Activated CD8-positive, alpha-beta memory T cell treated with anti-CD3 and anti-CD28 coated beads for 48 hours (primary cell): ENCODE measurements around the gene ZGLP1.
"Not testable (repeated sequence)": the region's sequence is repeated elsewhere in the genome, so short reads cannot be mapped to it uniquely, and the experiment has no call there.

Experiments used
- DNase-seq, 3 experiments: peaks; one replicate each; pipeline ENCODE4 v3.0.0-alpha.2; 2020; ENCODE audit warnings: low read depth in 2 of 3, low spot score in 2 of 3

ZGLP1 gene

DNA sequence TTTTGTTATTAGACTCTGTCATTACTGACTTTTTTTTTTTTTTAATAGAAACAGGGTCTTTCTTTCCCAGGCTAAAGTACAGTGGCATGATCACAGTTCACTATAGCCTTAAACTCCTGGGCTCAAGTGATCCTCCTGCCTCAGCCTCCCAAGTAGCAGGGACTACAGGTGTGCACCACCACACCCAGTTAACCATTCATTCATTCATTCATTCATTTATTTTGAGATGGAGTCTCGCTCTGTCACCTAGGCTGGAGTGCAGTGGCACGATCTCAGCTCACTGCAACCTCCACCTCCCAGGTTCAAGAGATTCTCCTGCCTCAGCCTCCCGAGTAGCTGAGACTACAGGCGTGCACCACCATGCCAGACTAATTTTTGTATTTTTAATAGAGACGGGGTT is 27.6 kb downstream of the ZGLP1 start:
- not testable (repeated sequence) for DNase-seq

- no peak for DNase-seq
Measured at GRCh38 chr19:10279737-10280442, 29.7 kb downstream of the ZGLP1 start.

- no peak for DNase-seq
Measured at GRCh38 chr19:10278935-10279334, 30.7 kb downstream of the ZGLP1 start.

- no peak for DNase-seq
Measured at GRCh38 chr19:10277795-10278589, 31.6 kb downstream of the ZGLP1 start.

GRCh38 chr19:10274589-10274988 is 35.0 kb downstream of the ZGLP1 start:
- DNase-seq: no peak

DNA sequence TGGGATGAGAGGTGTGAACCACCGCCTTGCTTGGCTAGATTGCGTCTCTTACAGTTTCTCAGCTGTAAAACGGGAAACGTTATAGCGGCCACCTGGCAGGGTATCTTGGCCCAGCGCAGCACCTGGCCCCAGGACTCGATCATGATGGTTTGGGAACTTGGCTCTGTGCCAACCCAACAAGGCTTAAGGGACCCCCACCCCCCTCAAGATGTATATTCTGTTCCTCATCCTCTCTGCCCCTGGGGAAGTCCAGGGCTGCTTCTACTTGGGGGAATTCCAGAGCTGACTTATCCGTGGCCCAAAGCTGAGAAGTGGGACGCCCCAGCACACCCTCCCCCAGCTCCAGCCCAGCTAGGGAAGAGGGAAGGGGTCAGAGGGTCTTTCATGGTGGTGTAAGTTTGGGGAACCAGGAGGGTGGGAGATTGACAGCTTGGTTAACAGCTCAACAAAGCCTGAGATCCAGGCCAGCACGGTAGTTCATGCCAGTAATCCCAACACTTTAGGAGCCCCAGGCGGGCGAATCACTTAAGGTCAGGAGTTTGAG is 38.0 kb downstream of the ZGLP1 start:
- no peak for DNase-seq

DNA sequence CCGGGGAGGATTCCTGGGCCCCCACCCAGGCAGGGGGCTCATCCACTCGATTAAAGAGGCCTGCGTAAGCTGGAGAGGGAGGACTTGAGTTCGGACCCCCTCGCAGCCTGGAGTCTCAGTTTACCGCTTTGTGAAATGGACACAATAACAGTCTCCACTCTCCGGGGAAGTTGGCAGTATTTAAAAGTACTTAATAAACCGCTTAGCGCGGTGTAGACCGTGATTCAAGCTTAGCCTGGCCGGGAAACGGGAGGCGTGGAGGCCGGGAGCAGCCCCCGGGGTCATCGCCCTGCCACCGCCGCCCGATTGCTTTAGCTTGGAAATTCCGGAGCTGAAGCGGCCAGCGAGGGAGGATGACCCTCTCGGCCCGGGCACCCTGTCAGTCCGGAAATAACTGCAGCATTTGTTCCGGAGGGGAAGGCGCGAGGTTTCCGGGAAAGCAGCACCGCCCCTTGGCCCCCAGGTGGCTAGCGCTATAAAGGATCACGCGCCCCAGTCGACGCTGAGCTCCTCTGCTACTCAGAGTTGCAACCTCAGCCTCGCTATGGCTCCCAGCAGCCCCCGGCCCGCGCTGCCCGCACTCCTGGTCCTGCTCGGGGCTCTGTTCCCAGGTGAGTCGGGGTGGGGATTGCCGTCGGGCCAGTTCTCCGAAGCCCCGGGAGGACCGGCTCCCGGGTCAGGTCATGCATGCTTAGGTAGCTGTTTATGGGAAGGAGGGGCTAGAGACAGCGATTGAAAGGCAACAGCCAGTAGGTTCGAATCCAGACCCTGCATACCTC is 38.8 kb downstream of the ZGLP1 start, which contains the start of gene ICAM1:
ICAM1 (plus strand) TSS at position 505 of the 779 bp plus-strand sequence; CDS start at position 545, 40 bp downstream.
- peak; percentile 52 to 65 (median 61) for DNase-seq

DNA sequence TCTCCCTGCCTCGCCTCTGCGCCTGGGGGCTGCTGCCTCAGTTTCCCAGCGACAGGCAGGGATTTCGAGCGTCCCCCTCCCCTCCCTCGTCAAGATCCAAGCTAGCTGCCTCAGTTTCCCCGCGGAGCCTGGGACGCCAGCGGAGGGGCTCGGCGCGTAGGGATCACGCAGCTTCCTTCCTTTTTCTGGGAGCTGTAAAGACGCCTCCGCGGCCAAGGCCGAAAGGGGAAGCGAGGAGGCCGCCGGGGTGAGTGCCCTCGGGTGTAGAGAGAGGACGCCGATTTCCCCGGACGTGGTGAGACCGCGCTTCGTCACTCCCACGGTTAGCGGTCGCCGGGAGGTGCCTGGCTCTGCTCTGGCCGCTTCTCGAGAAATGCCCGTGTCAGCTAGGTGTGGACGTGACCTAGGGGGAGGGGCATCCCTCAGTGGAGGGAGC is 39.4 kb downstream of the ZGLP1 start:
- DNase-seq: peak in 2 of 3 experiments; percentile 72 to 74

DNA sequence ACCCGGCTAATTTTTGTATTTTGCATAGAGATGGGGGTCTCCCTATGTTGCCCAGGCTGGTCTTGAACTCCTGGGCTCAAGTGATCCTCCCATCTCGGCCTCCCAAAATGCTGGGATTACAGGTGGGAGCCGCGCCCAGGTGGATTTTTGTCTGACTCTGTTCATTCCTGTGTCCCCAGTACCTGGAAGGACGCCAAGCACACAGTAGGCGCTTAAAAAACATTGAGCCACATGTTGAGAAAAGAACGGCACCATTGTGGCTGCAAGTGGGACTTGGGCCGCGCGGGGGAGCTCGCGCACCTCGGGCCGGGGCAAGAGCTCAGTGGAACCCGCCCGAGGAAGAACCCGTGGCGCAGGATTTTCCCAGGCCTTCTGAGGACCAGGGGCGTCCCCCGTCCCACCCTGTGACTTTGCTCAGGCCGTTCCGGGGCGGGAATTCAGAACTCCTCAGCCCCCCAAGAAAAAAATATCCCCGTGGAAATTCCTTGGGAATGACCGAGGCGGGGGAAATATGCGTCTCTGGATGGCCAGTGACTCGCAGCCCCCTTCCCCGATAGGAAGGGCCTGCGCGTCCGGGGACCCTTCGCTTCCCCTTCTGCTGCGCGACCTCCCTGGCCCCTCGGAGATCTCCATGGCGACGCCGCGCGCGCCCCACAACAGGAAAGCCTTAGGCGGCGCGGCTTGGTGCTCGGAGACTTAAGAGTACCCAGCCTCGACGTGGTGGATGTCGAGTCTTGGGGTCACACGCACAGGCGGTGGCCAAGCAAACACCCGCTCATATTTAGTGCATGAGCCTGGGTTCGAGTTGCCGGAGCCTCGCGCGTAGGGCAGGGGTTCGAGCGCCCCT is 40.1 kb downstream of the ZGLP1 start:
- peak; percentile 72 to 94 (median 80) for DNase-seq

- DNase-seq: no peak
Measured at GRCh38 chr19:10268071-10268470, 41.5 kb downstream of the ZGLP1 start.

DNA sequence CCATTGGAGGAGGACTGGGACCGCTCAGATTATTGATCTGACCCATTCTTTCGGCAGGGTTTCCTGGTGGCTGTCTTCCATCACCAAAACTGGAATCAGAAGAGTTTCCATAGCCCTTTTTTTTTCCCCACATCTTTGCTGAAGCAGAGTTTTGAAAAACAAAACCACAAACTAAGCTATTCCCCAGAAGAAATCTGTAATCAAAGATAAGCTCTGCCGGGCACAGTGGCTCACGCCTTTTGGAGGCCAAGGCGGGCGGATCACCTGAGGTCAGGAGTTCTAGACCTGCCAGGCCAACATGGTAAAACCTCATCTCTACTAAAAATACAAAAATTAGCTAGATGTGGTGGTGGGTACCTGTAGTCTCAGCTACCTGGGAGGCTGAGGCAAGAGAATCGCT is 42.9 kb downstream of the ZGLP1 start:
- DNase-seq: no peak

GRCh38 chr19:10262771-10263170 is 46.8 kb downstream of the ZGLP1 start:
- no peak for DNase-seq

GRCh38 chr19:10260141-10260584 is 49.5 kb downstream of the ZGLP1 start:
- peak; percentile 39 to 53 (median 45) for DNase-seq

DNA sequence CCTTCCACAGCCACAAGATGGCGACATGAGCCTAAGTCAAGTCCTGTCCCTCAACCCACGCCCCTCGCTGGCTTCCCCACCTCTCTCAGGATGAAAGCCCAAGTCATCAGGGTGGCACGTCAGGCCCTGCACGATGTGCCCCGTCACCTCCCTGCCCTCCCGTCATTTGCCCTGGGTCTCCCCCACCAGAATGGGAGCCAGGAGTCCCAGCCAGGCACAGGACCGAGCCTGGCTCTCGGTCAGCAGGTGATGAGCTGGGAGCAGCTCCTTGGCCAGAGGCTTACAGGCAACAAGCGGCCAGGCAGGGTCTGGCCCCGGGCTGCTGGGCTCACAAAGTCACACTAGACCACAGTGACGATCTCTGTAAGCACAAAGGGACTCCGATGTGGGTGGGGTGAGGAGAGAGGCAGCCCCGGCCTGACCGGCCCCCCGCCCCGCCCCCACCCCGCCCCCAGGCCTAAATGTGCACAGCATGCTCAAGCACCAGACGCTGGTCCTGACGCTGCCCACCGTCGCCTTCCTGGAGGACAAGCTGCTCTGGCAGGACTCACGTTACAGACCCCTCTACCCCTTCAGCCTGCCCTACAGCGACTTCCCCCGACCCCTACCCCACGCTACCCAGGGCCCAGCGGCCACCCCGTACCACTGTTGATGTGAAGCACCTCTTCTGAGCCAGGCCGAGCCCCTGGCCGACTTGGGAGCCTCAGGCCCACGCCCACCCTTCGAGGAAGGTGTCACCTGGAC is 50.3 kb downstream of the ZGLP1 start:
- peak; percentile 64 to 80 (median 72) for DNase-seq

DNA sequence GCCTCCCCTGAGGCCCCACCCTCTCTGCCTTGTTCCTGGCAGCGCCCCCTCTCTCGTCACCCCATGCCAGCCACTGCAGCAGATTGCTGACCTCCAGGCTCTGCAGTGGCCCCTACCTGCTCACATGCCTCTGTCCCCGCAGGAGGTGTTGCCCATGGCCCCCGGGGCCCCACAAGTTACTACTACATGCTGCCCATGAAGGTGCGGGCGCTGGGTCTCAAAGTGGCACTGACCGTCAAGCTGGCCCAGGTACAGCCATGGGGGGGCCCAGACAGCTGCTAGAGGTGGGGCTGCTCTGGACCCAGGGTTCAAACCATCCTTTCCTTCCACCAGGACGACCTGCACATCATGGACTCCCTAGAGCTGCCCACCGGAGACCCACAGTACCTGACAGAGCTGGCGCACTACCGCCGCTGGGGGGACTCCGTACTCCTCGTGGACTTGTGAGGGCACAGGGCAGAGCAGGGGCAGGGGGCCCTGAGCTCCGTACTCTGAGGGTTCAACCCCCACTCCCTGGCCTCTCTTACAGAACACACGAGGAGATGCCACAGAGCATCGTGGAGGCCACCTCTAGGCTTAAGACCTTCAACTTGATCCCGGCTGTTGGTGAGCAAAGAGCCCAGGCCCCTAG is 51.4 kb downstream of the ZGLP1 start:
- no peak for DNase-seq

GRCh38 chr19:10256970-10257615 is 52.5 kb downstream of the ZGLP1 start:
- no peak for DNase-seq

GRCh38 chr19:10256551-10256950 is 53.1 kb downstream of the ZGLP1 start:
- no peak for DNase-seq

DNA sequence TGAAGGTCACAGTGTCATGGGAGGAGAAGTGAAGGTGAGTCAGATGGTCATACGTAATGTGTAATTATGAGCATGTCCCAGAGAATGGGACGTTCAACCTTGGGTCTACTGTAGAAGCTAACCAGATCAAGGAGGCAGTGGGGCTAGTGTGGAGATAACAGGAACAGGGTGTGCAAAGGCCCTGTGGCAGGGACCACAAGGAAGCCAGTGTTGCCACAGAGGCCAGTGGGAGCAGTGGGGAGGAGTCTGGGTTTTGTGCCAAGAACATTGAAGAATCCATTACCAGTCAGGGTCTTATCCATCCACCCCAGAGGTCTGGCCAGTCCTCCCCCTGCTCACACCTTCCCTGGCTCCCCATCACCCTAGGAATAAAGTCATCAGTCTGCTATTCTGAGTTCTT is 54.3 kb downstream of the ZGLP1 start:
- no peak for DNase-seq
